Activated CD8-positive, alpha-beta T cell treated with anti-CD3 and anti-CD28 coated beads for 36 hours (primary cell): ENCODE measurements around the gene ZNF362. TPM values are rescaled to one million over a fixed set of nuclear protein-coding genes. Genes with fewer than 3 reads are reported as not detected.

Source experiments
- ATAC-seq: fragments of 200-7000 bp; cut with Tn5 transposase; one replicate; pipeline ENCODE4 v1.10.0; 2021; ENCODE audit warnings: mild to moderate bottlenecking, moderate library complexity
- CTCF ChIA-PET: fragments of 350-600 bp; sonication (Branson Sonifier 250); formaldehyde crosslinking; loops from one replicate; lab custom pipeline; 2021; ENCODE audit warnings: antibody characterized with exemption; lab: Charles Lee
- POLR2A ChIA-PET: fragments of 350-600 bp; sonication (Branson Sonifier 250); formaldehyde crosslinking; loops from one replicate; lab custom pipeline; 2021; ENCODE audit warnings: antibody characterized with exemption; lab: Charles Lee
- DNase-seq: peaks from one replicate; pipeline ENCODE4 v3.0.0-alpha.2; 2020
- H3K27ac Mint-ChIP-seq: one replicate; pipeline ENCODE4 v1.8.0; 2021; ENCODE audit warnings: mild to moderate bottlenecking, mixed read lengths
- H3K27me3 Mint-ChIP-seq: one replicate; pipeline ENCODE4 v1.8.0; 2021; ENCODE audit warnings: mixed read lengths
- H3K36me3 Mint-ChIP-seq: one replicate; pipeline ENCODE4 v1.8.0; 2021; ENCODE audit warnings: low read depth, mixed read lengths
- H3K4me1 Mint-ChIP-seq: one replicate; pipeline ENCODE4 v1.8.0; 2021; ENCODE audit warnings: low read depth, mixed read lengths
- H3K4me3 Mint-ChIP-seq: one replicate; pipeline ENCODE4 v1.8.0; 2021; ENCODE audit warnings: mild to moderate bottlenecking, moderate library complexity, mixed read lengths
- H3K9me3 Mint-ChIP-seq: one replicate; pipeline ENCODE4 v1.8.0; 2021; ENCODE audit warnings: mixed read lengths
- CTCF ChIP-seq: fragments of 200-600 bp; IDR thresholded peaks from one replicate; pipeline ENCODE4 v1.8.0; 2022; ENCODE audit warnings: antibody characterized with exemption, mild to moderate bottlenecking
- intact Hi-C: fragments of 100-400 bp; cut with micrococcal nuclease; formaldehyde crosslinking; loops from one replicate; pipeline ENCODE4 v1.10.0; 2022
- total RNA-seq, 2 experiments: library from RNA; stranded (reverse); gene quantifications; one replicate each; pipeline ENCODE4 v1.2.3, GENCODE V29; 2021

The ZNF362 gene, protein sequence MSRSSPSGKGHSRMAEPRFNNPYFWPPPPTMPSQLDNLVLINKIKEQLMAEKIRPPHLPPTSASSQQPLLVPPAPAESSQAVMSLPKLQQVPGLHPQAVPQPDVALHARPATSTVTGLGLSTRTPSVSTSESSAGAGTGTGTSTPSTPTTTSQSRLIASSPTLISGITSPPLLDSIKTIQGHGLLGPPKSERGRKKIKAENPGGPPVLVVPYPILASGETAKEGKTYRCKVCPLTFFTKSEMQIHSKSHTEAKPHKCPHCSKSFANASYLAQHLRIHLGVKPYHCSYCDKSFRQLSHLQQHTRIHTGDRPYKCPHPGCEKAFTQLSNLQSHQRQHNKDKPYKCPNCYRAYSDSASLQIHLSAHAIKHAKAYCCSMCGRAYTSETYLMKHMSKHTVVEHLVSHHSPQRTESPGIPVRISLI
- 1 to 10 TPM; 5.4 to 7.8 TPM for total RNA-seq

DNA sequence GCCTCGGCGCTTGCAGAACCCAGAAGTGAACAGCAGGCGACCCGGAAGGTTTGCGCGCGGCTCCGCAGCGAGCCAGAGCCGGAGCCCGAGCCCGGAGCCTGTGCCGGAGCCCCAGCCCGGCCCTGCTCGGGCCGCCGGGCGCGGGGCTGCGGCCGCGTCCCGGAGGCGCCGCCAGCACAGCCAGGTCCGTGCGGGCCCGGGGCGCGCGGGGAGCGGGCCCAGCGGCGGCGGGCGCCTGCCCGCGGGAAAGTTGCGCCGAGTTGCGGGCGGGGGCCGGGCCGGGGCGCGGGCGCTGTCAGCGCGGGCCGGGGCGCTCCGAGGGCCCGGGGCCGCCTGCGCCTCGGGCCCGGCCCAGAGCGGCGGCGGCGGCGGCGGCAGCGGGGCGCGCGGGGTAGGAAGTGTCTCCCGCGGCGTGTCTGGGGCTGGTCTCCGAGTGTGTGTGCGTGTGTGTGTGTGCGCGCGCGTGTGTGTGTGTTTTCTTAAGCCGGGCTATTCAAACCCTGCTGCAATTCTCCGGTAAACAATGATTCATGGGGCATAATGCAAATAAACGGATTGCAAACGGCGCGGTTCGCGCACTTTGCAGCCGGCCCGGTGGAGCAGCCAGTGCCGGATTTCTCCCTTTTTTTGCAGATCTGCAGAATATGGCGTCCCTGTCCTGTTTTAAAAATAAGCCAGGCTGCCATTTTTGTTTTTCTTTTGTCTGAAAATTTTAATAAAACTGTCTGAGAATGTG, at the start of gene ZNF362:
ZNF362 (plus strand) TSS at position 22 of the 736 bp plus-strand sequence. CDS start 14,083 bp downstream, outside the sequence.
- Mint-ChIP-seq H3K9me3 (no peaks in the 10 kb centered on the region), H3K36me3 (peaks cover 3% of the 10 kb centered on the region), H3K4me3 (peak within 1 kb of the TSS; percentile 91), H3K27me3 (peaks cover under 1% of the 10 kb centered on the region), H3K27ac (peak within 1 kb of the TSS; percentile 92), H3K4me1 (peaks cover 27% of the 10 kb centered on the region)
- DNase-seq (peak; percentile 72), ATAC-seq (peak; percentile 76)
- intact Hi-C loops, result no loop called here
- CTCF ChIA-PET, result interaction anchor here (0.6 to 1.3 kb wide), 3 partner anchors 39 to 178 kb away, joined by 3 to 6 read pairs (median 3); no protein-coding TSS in a partner anchor
- no peak for TF ChIP-seq CTCF
- POLR2A ChIA-PET, result interaction anchor here (0.7 to 0.8 kb wide), 3 partner anchors 12 to 199 kb away, joined by 3 to 4 read pairs (median 3); no protein-coding TSS in a partner anchor

DNA sequence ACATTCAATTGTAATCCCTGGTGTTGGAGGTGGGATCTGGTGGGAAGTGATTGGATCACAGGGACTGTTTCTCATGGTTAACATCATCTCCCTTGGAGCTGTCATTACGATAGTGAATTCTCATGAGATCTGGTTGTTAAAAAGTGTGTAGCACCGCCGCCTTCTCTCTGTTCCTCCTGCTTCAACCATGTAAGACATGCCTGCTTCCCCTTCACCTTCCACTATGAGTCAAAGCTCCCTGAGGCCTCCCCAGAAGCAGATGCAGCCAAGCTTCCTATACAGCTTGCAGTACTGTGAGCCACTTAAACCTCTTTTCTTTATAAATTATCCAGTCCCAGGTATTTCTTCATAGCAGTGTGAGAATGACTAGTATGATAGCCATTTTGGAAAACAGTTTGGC, 44.3 kb upstream of the ZNF362 start:
- Mint-ChIP-seq H3K36me3 (no peaks in the 10 kb centered on the region), H3K9me3 (peaks cover 2% of the 10 kb centered on the region), H3K4me3 (no peak overlapping the region), H3K4me1 (no peaks in the 10 kb centered on the region), H3K27ac (no peak overlapping the region), H3K27me3 (peaks cover 19% of the 10 kb centered on the region)
- no peak for TF ChIP-seq CTCF
- ChIA-PET POLR2A (no interaction called here), CTCF (no interaction called here)
- ATAC-seq (no peak), DNase-seq (no peak)
- intact Hi-C loops, result no loop called here

- POLR2A ChIA-PET, result interaction anchor here (0.6 kb wide), 1 partner anchor 22 kb away, joined by 3 read pairs; no protein-coding TSS in a partner anchor
- CTCF ChIA-PET, result no interaction called here
- Mint-ChIP-seq H3K27ac (no peak overlapping the region), H3K4me3 (no peak overlapping the region), H3K9me3 (peaks cover 14% of the 10 kb centered on the region), H3K4me1 (no peaks in the 10 kb centered on the region), H3K27me3 (peaks cover 2% of the 10 kb centered on the region), H3K36me3 (no peaks in the 10 kb centered on the region)
- intact Hi-C loops, result no loop called here
- no peak for TF ChIP-seq CTCF
- DNase-seq (no peak), ATAC-seq (no peak)
These were observed 36.2 kb upstream of the ZNF362 start for GRCh38 chr1:33219886-33220661.

GRCh38 chr1:33220676-33221384, 35.5 kb upstream of the ZNF362 start:
- Mint-ChIP-seq H3K27ac (no peak overlapping the region), H3K9me3 (peaks cover 14% of the 10 kb centered on the region), H3K27me3 (peaks cover 2% of the 10 kb centered on the region), H3K36me3 (no peaks in the 10 kb centered on the region), H3K4me1 (no peaks in the 10 kb centered on the region), H3K4me3 (no peak overlapping the region)
- ATAC-seq, result no peak
- POLR2A ChIA-PET, result no interaction called here
- TF ChIP-seq CTCF, result no peak
- intact Hi-C loops, result no loop called here
- DNase-seq, result no peak
- CTCF ChIA-PET, result no interaction called here
